Epidermal melanocyte (primary cell): Measurements from ENCODE around the gene SLC25A29.
"Not testable (repeated sequence)": the region's sequence is repeated elsewhere in the genome, so short reads cannot be mapped to it uniquely, and the experiment has no call there.

Experiments used
- DNase-seq: peaks from one replicate; pipeline ENCODE4 v3.0.0; 2011; ENCODE audit warnings: low spot score; ENCODE audit not compliant: insufficient read length

The SLC25A29 gene, protein sequence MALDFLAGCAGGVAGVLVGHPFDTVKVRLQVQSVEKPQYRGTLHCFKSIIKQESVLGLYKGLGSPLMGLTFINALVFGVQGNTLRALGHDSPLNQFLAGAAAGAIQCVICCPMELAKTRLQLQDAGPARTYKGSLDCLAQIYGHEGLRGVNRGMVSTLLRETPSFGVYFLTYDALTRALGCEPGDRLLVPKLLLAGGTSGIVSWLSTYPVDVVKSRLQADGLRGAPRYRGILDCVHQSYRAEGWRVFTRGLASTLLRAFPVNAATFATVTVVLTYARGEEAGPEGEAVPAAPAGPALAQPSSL

DNA sequence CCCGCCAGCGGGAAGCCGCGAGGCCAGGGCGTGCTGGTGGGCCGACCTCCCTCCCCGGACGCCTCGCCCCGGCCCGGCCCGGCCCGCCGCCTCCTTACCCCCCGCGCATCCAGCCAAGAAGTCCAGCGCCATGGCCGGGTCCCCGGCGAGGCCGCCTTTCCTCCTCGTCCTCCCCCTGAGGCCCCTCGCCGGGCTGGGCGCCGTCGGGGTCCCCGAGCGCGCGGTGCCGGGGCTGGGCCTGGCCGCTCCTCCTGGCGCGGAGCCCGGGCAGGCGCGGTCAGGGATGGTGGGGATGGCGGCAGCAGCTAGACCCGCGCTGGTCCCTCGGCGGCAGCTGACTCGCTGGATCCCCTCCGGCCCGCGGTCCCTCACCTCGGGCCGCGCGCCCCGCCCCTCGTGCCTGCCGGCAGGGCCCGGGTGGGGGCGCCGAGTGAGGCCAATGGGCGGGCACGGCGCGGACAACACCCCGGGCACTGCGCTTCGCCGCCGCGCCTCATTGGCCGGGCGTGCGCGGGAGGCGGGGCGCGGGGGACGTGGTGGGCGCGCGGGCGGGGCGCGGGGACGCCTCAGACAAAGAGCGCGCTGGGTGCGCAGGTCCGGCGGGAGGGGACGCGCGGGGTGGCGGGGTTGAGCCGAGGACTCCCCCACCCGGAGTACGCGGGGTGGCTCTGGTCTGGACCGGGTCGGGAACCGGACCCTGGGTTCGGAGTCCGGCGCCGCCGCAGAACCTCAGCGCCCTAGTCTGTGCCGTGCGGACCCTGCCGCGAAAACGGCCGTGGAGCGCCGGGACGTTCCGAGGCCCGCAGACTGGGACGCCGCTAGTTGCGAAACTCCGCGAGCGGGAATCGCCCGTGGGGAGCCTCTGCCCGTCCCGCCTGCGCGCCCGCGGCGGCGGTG, at the start of gene SLC25A29:
Gene SLC25A29, minus strand, starts transcription at position 344 of the 897 bp plus-strand sequence. Its CDS starts 212 bp downstream, at position 132.
- DNase-seq, result peak; percentile 98

DNA sequence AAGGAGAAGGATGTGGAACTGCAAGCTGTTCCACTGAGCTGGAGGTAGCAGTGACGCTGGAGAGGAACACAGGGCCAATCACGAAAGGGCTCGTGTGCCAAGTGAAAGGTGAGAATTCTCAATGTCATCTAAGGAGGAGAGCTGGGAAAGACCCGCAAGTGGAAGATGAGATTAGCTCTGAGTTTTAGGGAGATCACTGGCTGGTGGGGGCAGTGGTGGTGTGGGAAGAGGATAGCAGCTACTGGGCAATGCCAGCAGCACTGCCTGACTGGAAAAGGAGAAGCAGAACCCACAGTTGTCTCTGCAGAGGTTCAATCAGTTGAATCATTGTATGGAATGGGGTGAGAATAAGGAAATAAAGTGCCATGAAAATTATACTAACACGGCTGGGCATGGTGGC, 44.7 kb upstream of the SLC25A29 start:
- DNase-seq, result no peak

DNA sequence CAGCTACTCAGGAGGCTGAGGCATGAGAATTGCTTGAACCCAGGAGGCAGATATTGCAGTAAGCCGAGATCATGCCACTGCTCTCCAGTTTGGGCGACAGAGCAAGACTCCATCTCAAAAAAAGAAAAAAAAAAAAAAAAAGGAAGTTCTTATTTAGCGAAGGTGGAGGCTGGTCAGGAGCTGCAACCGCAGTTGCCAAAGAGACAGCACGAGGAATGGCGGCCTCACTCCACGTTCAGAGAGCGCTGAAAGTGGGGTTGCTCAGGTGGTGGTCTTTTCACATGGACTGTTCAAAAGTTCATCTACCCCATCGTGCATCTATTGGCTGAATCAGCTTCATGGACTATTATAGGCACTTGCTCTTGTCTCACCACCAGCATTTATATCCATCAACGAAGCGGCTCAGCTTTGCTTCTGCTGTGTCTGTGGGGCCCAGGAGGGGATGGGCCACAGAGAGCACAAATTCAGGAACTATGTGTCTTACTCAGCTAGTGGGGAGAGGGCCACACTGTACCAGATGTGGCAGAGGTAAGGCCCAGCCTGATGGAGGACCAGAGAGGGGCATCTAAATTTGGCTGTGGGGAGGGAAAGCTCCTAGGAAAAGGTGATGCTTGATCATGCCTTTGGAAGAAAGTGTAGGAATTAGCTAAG, 44.2 kb upstream of the SLC25A29 start:
- no peak for DNase-seq

DNA sequence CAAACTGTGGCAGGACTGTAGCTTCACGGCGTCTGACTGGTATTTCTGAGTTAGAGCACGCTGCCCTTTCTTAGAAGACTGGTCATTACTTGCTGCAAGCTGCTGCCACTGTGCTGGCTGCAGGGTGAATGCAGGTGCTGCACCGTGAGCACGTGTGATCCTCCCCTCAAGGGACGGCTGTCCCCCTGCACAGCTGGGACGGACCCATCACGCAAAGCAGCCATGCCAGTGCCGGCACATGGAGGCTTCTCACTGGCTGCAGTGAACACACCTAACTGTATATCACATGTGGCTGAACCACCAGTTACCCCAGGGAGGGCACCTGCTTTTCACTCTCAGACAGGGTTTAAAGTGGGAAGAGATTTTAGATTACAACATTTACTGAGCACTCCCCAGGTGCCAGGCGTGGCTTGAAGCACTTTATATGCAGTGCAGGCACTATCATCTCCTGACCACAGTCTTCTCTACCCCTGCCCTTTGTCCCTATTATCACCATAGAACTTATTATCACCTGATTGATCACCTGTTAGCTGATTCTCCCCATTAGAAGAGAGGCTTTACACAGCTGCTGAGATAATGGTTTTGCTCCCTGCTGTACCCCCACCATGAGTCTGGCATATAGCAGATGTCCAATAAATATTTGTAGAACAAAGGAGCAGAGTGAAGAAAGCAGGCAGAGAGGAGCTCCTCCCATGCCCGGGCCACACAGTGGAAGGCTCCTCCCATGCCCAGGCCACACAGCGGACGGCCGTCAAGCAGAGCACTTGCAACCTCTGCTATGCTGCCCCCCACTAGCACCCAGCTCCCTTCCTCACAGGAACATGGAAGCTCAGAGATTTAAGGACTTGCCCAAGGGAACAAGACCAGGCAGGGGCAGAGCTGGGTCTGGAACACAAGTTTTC, 42.8 kb upstream of the SLC25A29 start:
- DNase-seq, result no peak

DNA sequence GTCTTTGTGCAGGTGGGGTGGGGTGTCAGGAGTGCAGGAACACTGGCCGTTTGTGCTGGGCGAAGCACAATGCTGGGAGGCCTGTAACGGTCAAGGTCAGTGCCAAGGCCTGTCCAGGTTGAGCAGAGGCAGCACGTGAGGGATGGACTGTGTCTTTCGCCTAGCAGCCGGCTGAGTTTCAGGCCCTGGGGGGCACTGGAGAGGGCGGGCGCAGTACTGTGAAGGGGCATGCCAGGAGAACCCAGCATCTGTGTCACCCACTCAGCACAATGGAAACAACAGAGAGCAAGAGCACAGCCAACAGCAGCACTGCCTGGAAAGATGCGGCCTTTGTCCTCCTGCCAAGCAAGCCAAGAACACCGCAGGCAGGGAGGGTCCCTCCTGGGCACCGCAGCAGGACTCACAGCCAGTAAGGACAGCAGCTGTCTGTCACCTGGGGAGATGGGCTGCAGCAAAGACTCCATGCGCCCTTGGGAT, 42.0 kb upstream of the SLC25A29 start:
- DNase-seq, result no peak

DNA sequence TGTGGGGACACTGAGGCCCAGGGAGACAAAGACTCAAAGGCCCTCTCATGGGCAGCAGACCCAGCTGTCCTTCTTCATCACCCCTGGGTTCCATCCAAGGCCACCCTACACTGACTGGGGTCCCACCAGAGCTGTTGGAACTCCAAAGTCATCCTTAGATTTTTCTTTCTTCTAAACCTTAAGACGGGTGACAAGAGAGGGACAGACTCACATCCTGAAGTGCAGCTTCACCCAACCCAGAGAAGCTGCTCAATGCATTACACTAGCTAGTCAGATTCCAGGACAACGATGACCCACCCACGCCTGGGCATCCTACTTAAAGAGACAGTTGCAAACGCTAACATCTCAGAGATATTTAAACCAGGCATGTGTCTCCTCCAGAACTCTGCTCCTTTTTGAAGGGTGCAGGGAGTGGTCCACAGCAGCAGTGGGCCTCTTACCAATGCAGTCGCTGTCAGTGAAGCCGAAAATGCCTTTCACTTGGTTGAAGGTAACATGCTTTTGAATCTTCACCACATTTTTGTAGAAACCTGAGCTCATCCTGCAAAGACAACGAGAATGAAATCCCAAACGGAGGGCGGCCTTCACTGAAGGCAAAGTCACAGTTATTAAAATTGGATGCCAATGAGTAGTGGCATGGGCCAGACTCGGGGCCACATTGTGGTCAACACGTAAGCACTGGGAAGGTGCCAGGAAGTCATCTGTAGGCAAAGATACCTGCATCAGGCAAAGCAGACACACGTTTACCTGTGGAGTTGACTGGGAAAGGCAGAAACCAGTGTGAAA, 40.3 kb upstream of the SLC25A29 start:
- DNase-seq, result no peak

DNA sequence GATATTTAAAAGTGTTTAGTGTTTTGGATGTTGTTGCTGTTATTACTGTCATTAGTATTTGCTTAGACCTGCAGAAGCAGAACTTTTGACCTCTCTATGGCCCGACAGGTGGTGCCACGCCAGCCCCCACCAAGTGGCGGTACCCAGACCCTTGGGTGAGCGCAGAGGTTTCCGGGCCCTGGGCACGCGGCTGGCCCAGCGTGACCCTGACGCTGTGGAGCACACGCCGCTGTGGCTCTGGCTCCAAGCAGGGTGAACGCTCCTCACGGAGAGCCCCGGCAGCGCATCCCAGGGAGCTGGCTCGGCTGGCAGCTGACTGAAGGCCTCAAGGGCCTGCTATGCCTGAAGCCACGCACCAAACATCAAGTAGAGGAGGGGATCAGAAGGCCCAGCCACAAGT, 39.5 kb upstream of the SLC25A29 start:
- no peak for DNase-seq

DNA sequence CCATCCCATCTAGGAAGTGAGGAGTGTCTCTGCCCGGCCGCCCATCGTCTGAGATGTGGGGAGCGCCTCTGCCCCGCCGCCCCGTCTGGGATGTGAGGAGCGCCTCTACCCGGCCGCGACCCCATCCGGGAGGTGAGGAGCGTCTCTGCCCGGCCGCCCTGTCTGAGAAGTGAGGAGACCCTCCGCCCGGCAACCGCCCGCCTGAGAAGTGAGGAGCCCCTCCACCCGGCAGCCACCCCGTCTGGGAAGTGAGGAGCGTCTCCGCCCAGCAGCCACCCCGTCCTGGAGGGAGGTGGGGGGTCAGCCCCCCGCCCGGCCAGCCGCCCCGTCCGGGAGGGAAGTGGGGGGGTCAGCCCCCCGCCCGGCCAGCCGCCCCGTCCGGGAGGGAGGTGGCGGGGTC, 38.4 kb upstream of the SLC25A29 start:
- DNase-seq, result not testable (repeated sequence)

DNA sequence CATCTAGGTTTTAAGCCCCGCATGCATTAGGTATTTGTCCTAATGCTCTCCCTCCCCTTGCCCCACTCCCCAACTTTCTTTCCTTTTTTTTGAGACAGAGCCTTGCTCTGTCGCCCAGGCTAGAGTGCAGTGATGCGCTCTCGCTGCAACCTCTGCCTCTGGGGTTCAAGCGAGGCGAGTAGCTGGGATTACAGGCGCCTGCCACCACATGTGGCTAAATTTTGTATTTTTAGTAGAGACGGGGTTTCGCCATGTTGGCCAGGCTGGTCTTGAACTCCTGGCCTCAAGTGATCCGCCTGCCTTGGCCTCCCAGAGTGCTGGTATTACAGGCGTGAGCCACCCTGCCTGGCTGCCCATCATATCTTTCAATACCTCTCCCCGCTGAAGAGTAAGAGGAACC, 36.6 kb upstream of the SLC25A29 start:
- DNase-seq, result not testable (repeated sequence)

DNA sequence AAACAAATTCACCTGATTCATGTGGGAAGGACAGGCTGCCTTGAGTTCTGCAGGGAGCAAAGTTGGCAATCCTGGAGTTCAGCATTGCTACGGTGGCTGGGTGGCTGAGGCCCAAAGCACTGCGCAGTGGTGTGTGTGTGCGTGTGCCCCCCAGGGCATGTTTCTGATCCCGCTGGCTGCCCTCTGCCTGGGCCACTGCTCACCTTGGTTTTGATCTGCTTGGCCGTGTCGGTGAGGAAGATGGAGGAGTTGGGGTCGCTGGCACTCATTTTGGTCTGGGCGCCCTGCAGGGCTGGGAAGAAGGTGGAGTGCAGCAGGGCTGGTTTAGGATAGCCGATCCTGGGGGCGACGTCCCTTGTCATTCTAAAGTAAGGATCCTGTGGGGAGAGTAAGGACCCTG, 36.0 kb upstream of the SLC25A29 start:
- DNase-seq, result no peak

DNA sequence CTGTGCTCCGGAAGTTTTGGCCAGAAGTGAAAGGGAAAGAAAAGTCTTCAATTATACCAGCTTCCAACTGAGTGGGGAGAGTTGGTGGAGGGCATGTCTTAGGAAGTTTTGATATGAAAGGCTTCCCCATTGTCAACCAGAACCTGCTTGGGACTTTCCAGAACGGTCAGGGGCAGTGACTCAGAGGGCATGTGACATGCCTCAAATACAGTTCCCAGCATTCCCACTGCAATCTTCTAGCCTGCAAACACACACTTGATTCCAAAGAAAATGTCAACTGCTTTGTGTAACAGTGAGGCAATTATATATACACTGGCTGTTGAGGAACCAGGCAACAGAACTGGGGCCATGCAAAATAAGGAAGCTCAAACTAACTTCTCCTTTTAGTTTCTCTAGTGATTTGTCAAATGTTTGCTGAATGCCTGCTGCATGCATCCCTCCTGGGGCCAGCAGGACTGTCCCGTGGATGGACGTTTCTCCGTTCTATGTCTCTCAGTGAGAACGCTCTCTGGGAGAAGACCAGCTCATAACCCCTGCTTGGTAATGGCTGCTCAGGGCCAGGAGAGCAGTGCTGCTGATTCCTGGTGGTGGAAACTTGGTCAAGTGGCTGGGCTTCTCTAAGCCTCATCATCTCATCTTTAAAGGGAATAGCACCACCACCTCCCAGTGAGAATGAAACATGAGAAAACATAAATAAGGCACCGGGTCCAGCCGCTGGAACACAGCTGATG, 35.2 kb upstream of the SLC25A29 start:
- peak; percentile 61 for DNase-seq

DNA sequence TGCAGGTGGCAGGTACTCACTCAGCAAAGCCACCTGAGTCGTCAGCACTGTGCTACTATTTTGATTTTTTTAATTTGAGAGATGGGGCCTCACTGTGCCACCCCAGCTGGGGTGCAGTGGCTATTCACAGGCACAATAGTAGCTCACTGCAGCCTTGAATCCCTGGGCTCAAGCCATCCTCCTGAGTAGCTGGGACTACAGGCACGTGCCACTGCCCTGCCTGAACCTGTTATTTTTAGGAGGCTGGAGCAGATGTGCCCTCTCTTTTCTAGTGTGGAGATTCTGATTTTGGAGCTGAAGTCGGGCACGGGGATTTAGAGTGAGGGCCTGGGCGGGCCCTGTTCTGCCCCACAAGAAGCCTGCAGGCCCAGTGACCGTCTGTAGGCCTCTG, 34.2 kb upstream of the SLC25A29 start:
- no peak for DNase-seq

DNA sequence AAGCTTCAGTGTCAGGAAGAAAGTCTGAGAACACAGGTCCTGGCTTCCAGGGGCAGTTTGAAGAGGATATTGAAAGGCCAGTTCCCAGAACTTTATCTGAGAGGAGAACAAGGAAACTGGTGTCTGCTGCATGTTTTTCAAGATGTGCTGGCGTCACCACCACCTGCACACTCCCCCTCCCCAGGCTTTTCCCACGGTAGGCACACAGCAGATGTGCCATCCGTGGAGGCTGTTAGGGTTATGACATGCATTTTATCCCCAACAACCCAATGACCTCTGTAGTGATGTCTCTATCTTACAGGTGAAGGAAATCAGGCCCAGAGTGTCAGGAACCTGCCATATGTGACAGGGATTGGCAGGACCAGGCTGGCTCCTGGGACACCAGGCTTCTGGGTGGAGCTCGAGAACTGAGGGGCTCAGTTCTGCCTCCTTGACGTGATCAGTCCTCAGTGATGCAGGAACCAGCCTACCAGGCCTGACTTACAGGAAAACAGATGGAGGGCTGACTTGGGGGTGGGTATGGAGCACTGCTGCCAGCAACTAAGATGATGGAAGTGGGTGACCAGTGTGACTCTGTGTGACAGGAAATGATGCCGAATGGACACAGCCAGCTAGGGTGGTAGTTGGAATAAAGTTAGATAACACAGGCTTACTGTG, 33.6 kb upstream of the SLC25A29 start:
- no peak for DNase-seq

DNA sequence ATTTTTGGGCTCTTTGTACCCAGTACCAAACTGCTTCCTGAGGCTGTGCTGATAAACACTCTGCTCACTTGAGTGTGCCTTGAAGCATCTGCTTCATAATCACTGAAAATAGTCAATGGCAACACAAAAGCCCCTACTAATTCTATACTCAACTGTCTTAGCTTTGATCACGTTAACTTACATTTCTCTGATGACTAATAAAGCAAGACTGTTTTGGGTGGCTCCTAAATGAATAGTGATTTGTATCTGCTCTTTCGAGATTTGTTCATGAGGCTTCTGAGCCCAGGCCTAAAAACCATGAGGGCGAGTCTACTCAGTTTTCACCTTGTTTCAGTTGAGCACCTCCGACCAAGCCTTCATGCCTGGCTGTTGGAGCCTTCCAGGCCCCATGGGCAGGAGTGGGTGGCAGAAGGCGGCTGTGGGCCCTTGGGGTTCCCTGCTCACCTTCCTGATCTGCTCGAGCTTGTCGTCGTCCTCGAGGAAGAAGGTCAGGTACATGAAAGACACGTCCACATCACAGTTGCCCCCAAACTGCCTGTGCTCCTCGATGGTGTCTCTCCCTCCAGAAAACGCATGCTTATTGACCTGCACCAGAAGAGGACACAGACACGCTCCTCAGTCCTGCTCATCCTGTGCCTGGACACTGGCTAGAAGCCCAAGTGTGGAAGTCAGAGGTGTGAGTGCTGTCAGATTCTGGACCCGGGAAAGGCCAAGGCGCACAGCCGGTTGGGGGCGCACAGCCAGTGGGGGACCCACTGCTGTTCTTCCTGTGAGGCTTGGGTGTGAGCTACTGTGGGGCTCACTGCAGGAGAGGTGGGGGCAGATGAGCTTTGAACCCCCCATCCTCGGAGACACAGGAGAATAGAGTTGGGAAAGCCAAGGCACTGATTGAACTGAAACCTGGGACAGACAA, 30.6 kb upstream of the SLC25A29 start:
- no peak for DNase-seq

DNA sequence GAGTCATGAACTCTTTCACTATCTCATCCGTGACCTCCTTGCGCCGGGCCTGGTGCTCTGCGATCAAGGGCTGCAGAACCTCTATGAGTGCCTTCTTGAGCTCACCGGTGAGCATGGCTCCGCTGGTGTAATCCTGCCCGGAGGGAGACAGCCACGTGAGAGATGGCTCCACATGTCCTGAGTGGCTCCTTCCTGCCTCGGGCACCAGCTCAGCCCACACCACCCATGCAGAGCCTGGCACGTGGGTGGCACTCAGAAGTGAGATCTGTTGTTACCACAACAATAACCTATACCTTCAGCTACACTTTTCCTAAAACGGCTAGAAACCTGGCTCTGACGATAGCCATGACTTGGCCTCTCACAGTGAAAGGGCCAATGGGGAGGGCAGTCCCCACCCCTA, 28.7 kb upstream of the SLC25A29 start:
- no peak for DNase-seq

DNA sequence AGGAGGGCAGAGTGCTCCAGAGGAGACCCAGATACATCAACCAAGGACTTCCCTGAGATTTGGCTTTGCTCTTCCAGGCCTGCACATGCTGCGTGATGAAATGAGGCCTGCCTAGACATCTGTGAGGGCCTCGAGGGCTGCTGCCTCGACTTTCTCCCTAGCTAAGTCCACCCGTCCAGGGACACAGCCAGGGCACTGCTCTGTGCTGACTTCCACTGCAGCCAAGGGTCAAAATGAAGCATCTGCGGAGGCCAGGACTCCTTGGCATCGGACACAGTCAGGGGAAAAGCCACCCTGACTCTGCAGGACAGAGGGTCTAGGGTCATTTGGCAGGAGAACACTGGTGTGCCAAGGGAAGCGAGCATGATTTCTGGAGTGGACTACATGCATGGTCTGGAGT, 27.6 kb upstream of the SLC25A29 start:
- DNase-seq, result no peak

DNA sequence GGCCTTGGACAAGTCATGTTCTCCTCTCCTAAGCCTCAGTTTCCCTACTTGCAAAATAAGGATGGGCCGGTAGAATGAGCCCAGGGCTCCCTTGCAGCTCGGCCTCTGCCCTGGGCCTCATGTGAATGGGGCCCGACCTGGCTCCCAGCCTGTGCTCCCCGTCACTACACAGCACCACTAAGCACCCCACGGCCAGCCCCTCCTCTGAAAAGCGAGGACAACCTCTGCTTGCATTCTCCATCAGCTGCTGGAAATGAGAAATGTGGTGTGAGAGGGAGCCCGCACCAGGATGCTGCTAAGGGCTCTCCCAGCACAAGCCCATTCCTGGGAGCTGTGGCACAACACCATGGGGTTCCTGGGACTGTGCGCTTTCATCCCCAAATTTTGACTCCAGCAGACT, 27.1 kb upstream of the SLC25A29 start:
- no peak for DNase-seq

DNA sequence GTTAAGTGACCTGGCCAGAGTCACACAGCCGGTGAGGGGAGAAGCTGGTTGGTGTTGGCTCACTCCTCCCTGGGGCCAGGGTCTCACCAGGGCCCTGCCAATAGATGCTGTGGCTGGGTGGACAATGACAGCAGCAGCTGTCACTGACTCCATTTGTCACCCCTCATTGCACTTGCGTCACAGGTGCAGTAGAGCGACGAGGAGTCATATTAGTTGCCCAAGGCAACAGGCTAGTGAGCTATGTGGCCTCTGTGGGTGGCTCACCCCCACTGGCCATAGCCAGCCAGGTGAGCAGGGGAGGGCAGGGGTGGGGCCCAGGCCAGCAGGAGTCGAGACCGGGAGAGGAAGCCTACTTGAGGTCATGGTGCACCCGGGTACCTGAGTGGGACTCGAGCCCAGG, 26.6 kb upstream of the SLC25A29 start:
- DNase-seq, result no peak
